IPS-15b (cell line): ENCODE data around the gene XPO5.
A peak's percentile ranks its signal among the peaks of the same experiment; 100 is the strongest.
"Not testable (repeated sequence)": the region's sequence is repeated elsewhere in the genome, so short reads cannot be mapped to it uniquely, and the experiment has no call there.

Experiments
- H3K27me3 ChIP-seq: one replicate; pipeline ENCODE4 v1.6.1; 2013; ENCODE audit warnings: low read length; ENCODE audit not compliant: control insufficient read depth, insufficient read depth
- H3K36me3 ChIP-seq: one replicate; pipeline ENCODE4 v1.6.1; 2013; ENCODE audit warnings: low read length; ENCODE audit not compliant: control insufficient read depth, insufficient read depth
- H3K4me1 ChIP-seq: one replicate; pipeline ENCODE4 v1.6.1; 2013; ENCODE audit warnings: mild to moderate bottlenecking, low read length; ENCODE audit not compliant: control insufficient read depth, insufficient read depth
- H3K4me3 ChIP-seq: one replicate; pipeline ENCODE4 v1.5.1; 2013; ENCODE audit warnings: low read depth, low read length
- H3K9ac ChIP-seq: one replicate; pipeline ENCODE4 v1.6.1; 2013; ENCODE audit warnings: low read depth, mild to moderate bottlenecking, low read length
- H3K9me3 ChIP-seq: one replicate; pipeline ENCODE4 v1.6.1; 2013; ENCODE audit warnings: mild to moderate bottlenecking, low read length; ENCODE audit not compliant: control insufficient read depth, insufficient read depth

XPO5 gene

GRCh38 chr6:43579171-43579570 lies 3.3 kb upstream of the XPO5 start:
- Histone ChIP-seq H3K9me3 (no peaks in the 10 kb centered on the region), H3K4me3 (no peak overlapping the region), H3K4me1 (peaks cover 4% of the 10 kb centered on the region), H3K36me3 (peaks cover 8% of the 10 kb centered on the region), H3K27me3 (no peaks in the 10 kb centered on the region), H3K9ac (no peak overlapping the region)

- Histone ChIP-seq H3K27me3 (no peaks in the 10 kb centered on the region), H3K36me3 (peaks cover 8% of the 10 kb centered on the region), H3K4me3 (no peak overlapping the region), H3K4me1 (peaks cover 4% of the 10 kb centered on the region), H3K9me3 (no peaks in the 10 kb centered on the region), H3K9ac (no peak overlapping the region)
These were observed 2.9 kb upstream of the XPO5 start for GRCh38 chr6:43578748-43579147.

- Histone ChIP-seq H3K9me3 (no peaks in the 10 kb centered on the region), H3K4me3 (peak overlapping the region; percentile 98), H3K36me3 (peaks cover 23% of the 10 kb centered on the region), H3K4me1 (peaks cover 4% of the 10 kb centered on the region), H3K9ac (peak overlapping the region; percentile 74), H3K27me3 (no peaks in the 10 kb centered on the region)
These were observed 600 bp downstream of the XPO5 start for GRCh38 chr6:43575105-43575771.

- Histone ChIP-seq H3K4me1 (peaks cover 4% of the 10 kb centered on the region), H3K9me3 (no peaks in the 10 kb centered on the region), H3K36me3 (peaks cover 38% of the 10 kb centered on the region), H3K9ac (no peak overlapping the region), H3K27me3 (no peaks in the 10 kb centered on the region), H3K4me3 (no peak overlapping the region)
These were observed 3.8 kb downstream of the XPO5 start for GRCh38 chr6:43572015-43572414.

- peaks cover 4% of the 10 kb centered on the region for H3K4me1 ChIP-seq
- H3K36me3 ChIP-seq = peaks cover 47% of the 10 kb centered on the region
- H3K9me3 ChIP-seq = no peaks in the 10 kb centered on the region
- H3K4me3 ChIP-seq = no peak overlapping the region
- no peak overlapping the region for H3K9ac ChIP-seq
- no peaks in the 10 kb centered on the region for H3K27me3 ChIP-seq
These were observed 4.9 kb downstream of the XPO5 start for GRCh38 chr6:43570876-43571441.

- Histone ChIP-seq H3K4me1 (no peaks in the 10 kb centered on the region), H3K9me3 (no peaks in the 10 kb centered on the region), H3K4me3 (no peak overlapping the region), H3K36me3 (peaks cover 49% of the 10 kb centered on the region), H3K27me3 (no peaks in the 10 kb centered on the region), H3K9ac (no peak overlapping the region)
These were observed 16.5 kb downstream of the XPO5 start for GRCh38 chr6:43559328-43559727.

GRCh38 chr6:43557620-43558019 lies 18.2 kb downstream of the XPO5 start:
- not testable (repeated sequence) for H3K9ac ChIP-seq, H3K4me3 ChIP-seq, H3K4me1 ChIP-seq, H3K9me3 ChIP-seq, H3K27me3 ChIP-seq
- peaks cover 57% of the 10 kb centered on the region for H3K36me3 ChIP-seq

DNA sequence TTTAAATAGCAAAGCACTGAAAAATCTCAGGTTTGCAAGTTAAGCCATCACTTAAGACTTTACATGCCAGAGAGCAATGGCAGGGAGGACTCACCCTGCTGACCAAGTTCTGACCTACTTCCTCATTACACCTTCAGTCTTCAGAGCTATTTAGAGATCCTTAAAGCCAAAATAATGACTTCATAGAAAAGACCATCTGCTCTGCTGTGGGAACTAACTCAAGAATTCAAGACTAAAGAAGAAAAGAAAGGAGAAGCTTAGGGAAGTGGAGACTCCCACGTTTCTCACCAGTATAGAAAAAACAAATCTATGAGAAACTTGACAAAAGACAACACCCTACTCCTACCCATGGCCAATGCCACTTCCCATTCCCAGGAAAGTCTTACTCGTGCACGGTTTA lies 28.6 kb downstream of the XPO5 start:
- H3K4me3 ChIP-seq = no peak overlapping the region
- no peak overlapping the region for H3K9ac ChIP-seq
- no peaks in the 10 kb centered on the region for H3K27me3 ChIP-seq
- peaks cover 36% of the 10 kb centered on the region for H3K36me3 ChIP-seq
- H3K4me1 ChIP-seq = no peaks in the 10 kb centered on the region
- H3K9me3 ChIP-seq = no peaks in the 10 kb centered on the region

DNA sequence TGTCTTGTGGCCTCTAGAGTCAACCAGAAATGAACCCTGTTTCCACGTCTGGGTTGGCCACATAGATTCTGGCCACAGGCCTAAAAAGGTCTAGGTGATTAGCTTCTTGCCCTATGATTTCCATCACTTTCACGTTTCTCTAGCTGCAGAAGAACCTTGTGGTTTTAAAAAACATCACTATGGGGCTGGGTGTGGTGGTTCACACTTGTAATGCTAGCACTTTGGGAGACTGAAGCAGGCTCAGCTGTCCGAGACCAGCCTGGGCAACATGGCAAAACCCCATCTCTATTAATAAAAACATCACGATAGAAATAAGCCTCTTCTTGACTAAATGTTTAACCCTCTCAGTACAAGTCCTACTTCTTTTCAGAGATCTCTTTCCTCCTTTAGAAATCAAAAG lies 31.4 kb downstream of the XPO5 start:
- H3K4me1 ChIP-seq = no peaks in the 10 kb centered on the region
- no peak overlapping the region for H3K9ac ChIP-seq
- H3K36me3 ChIP-seq = peaks cover 27% of the 10 kb centered on the region
- no peaks in the 10 kb centered on the region for H3K9me3 ChIP-seq
- H3K4me3 ChIP-seq = no peak overlapping the region
- H3K27me3 ChIP-seq = no peaks in the 10 kb centered on the region

- H3K36me3 ChIP-seq = peaks cover 19% of the 10 kb centered on the region
- H3K9me3 ChIP-seq = no peaks in the 10 kb centered on the region
- H3K4me3 ChIP-seq = no peak overlapping the region
- no peaks in the 10 kb centered on the region for H3K4me1 ChIP-seq
- no peak overlapping the region for H3K9ac ChIP-seq
- no peaks in the 10 kb centered on the region for H3K27me3 ChIP-seq
These were observed 33.9 kb downstream of the XPO5 start for GRCh38 chr6:43541774-43542471.

DNA sequence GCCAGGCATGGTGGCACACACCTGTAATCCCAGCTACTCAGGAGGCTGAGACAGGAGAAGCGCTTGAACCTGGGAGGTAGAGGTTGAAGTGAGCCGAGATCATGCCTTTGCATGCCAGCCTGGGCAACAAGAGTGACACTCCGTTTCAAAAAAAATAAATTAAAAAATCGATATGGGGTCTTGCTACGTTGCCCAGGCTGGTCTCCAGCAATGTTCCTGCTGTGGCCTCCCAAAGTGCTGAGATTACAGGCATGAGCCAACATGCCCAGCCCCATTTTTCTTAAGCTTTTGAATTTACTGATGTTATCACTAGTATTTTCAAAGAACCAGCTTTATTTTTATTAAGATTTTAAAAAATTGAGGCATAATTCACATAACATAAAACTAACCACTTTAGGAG lies 35.3 kb downstream of the XPO5 start:
- H3K9ac ChIP-seq = no peak overlapping the region
- no peaks in the 10 kb centered on the region for H3K9me3 ChIP-seq
- no peak overlapping the region for H3K4me3 ChIP-seq
- no peaks in the 10 kb centered on the region for H3K27me3 ChIP-seq
- H3K36me3 ChIP-seq = peaks cover 16% of the 10 kb centered on the region
- no peaks in the 10 kb centered on the region for H3K4me1 ChIP-seq

DNA sequence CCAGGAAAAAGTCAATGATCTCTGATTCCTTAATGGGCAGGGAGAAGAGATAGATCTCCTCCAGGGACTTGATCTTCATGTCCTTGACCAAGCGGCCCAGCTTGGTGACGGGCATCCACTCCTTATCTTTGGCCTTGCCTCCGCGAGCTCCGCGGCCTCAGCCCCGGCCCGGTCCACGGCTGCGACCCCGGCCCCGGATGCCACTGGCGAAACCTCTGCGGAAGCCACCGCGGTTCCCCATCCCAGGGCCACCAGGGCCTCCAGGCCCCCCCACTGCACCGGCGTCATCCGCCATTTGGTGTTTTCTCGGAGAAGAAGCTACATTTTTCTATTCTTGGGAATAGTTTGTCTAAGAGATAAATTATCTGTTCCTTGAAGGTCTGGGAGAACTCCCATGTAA lies 36.4 kb downstream of the XPO5 start:
- not testable (repeated sequence) for H3K9ac ChIP-seq, H3K4me3 ChIP-seq, H3K9me3 ChIP-seq, H3K4me1 ChIP-seq, H3K36me3 ChIP-seq, H3K27me3 ChIP-seq
